GM12891 (cell line): ENCODE results near the gene FHL1.

ENCODE experiments used
- POLR2A ChIP-seq: IDR thresholded peaks from 2 replicates; pipeline ENCODE4 v1.6.1; 2011; ENCODE audit warnings: low read depth, low read length, control low read depth
- POLR2AphosphoS5 ChIP-seq: IDR thresholded peaks from 2 replicates; pipeline ENCODE4 v1.6.1; 2011; ENCODE audit warnings: low read depth, low read length, control low read depth
- POU2F2 ChIP-seq: IDR thresholded peaks from 2 replicates; pipeline ENCODE4 v1.6.1; 2011; ENCODE audit warnings: low read depth, mild to moderate bottlenecking, control low read depth, low read length, moderate library complexity
- SPI1 ChIP-seq: IDR thresholded peaks from 2 replicates; pipeline ENCODE4 v1.6.1; 2011; ENCODE audit warnings: low read depth, low read length, control low read depth
- TAF1 ChIP-seq: IDR thresholded peaks from 2 replicates; pipeline ENCODE4 v1.6.1; 2011; ENCODE audit warnings: low read depth, low read length, control low read depth

GRCh38 chrX:136193771-136194170 is 46.4 kb downstream of the FHL1 start:
- TF ChIP-seq POLR2A (no peak), TAF1 (no peak), POLR2AphosphoS5 (no peak), SPI1 (no peak), POU2F2 (no peak)
